ENCODE results near the gene CD46. TPM values are rescaled to one million over a fixed set of nuclear protein-coding genes. Genes with fewer than 3 reads are reported as not detected.
"Not testable (repeated sequence)": the region's sequence is repeated elsewhere in the genome, so short reads cannot be mapped to it uniquely, and the experiment has no call there.

The CD46 gene
- total RNA-seq, 1 experiment from 2014 or later = 100 TPM

DNA sequence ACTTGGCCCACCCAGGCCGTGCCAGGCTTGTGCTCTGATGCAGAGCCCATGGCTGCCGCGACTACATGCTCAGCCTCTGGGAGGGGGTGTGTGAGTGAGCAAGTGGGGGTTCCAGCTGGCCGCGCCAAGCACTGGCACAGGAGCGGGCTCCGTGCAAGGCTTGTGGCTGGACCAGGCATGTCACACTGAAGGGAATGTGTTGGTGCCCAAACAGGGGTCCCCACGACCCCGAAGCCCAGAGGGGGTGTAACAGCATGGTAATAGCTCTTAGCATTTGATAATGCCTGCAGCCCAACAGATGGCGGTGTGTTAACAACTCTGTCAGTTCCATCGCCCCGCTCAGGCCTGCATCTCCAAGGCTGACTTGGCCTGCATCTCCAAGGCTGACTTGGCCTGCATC, 38.3 kb upstream of the CD46 start (continued):
- TF ChIP-seq, protein P1, sequence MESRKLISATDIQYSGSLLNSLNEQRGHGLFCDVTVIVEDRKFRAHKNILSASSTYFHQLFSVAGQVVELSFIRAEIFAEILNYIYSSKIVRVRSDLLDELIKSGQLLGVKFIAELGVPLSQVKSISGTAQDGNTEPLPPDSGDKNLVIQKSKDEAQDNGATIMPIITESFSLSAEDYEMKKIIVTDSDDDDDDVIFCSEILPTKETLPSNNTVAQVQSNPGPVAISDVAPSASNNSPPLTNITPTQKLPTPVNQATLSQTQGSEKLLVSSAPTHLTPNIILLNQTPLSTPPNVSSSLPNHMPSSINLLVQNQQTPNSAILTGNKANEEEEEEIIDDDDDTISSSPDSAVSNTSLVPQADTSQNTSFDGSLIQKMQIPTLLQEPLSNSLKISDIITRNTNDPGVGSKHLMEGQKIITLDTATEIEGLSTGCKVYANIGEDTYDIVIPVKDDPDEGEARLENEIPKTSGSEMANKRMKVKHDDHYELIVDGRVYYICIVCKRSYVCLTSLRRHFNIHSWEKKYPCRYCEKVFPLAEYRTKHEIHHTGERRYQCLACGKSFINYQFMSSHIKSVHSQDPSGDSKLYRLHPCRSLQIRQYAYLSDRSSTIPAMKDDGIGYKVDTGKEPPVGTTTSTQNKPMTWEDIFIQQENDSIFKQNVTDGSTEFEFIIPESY (IDR thresholded peaks at IDR 0.05; ENCODE audit: extremely low read depth, insufficient replicate concordance, low read length) = no peak
- no peak for TF ChIP-seq EZH2 (IDR thresholded peaks at IDR 0.05)

DNA sequence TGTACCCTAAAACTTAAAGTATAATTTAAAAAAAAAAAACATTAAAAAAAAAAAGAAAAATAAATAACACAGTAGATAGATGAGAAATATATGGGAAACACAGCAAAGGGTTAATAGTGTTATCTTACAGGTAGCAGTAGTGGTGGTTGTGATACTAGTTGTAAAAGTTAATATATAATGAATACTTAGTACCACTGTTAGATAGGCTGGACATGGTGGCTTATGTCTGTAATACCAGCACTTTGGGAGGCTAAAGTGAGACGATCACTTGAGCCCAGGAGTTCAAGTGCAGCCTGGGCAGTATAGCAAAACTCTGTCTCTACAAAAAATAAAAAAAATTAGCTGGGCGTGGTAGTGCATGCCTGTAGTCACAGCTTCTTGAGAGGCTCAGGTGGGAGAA, 32.6 kb upstream of the CD46 start:
- TF ChIP-seq, protein P2, sequence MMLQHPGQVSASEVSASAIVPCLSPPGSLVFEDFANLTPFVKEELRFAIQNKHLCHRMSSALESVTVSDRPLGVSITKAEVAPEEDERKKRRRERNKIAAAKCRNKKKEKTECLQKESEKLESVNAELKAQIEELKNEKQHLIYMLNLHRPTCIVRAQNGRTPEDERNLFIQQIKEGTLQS (IDR thresholded peaks at IDR 0.05) = no peak
- no peak for TF ChIP-seq EGR1 (IDR thresholded peaks at IDR 0.05; ENCODE audit: low read depth)
- TF ChIP-seq, protein P3, sequence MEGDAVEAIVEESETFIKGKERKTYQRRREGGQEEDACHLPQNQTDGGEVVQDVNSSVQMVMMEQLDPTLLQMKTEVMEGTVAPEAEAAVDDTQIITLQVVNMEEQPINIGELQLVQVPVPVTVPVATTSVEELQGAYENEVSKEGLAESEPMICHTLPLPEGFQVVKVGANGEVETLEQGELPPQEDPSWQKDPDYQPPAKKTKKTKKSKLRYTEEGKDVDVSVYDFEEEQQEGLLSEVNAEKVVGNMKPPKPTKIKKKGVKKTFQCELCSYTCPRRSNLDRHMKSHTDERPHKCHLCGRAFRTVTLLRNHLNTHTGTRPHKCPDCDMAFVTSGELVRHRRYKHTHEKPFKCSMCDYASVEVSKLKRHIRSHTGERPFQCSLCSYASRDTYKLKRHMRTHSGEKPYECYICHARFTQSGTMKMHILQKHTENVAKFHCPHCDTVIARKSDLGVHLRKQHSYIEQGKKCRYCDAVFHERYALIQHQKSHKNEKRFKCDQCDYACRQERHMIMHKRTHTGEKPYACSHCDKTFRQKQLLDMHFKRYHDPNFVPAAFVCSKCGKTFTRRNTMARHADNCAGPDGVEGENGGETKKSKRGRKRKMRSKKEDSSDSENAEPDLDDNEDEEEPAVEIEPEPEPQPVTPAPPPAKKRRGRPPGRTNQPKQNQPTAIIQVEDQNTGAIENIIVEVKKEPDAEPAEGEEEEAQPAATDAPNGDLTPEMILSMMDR (IDR thresholded peaks at IDR 0.05 in 2 of 3, conservative IDR thresholded peaks at IDR 0.05 in 1 of 3; ENCODE audit: borderline replicate concordance in 1 of 3, insufficient read depth in 1 of 3, low read depth in 2 of 3, low read length in 2 of 3) = no peak
- no peak for TF ChIP-seq POLR2AphosphoS5 (IDR thresholded peaks at IDR 0.05; ENCODE audit: low read depth, low read length)
- TF ChIP-seq, protein P4, sequence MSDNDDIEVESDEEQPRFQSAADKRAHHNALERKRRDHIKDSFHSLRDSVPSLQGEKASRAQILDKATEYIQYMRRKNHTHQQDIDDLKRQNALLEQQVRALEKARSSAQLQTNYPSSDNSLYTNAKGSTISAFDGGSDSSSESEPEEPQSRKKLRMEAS (IDR thresholded peaks at IDR 0.05) = no peak
- no peak for TF ChIP-seq ZNF274 (IDR thresholded peaks at IDR 0.05; ENCODE audit: low read depth, low read length)
- TF ChIP-seq EZH2 (IDR thresholded peaks at IDR 0.05) = no peak
- TF ChIP-seq SIN3A (IDR thresholded peaks at IDR 0.05; ENCODE audit: low read depth) = no peak
- no peak for TF ChIP-seq CBX3 (IDR thresholded peaks at IDR 0.05; ENCODE audit: low read depth)
- no peak for TF ChIP-seq JUND (IDR thresholded peaks at IDR 0.05)
- TF ChIP-seq ZFX (IDR thresholded peaks at IDR 0.05) = no peak
- TF ChIP-seq FOSL1 (IDR thresholded peaks at IDR 0.05; ENCODE audit: low read depth) = no peak
- no peak for TF ChIP-seq POLR2A (IDR thresholded peaks at IDR 0.05; ENCODE audit: borderline replicate concordance, extremely low read depth, insufficient read depth, insufficient read length)
- DNase-seq (ENCODE audit: low read depth, low spot score) = no peak
- Histone ChIP-seq H4K20me1 (ENCODE audit: insufficient read depth) (no peaks in the 10 kb centered on the region), H3K4me2 (ENCODE audit: low read length) (no peak overlapping the region), H3K4me3 (replicated peaks in 1 of 2; ENCODE audit: low read depth in 1 of 2, low read length in 2 of 2) (no peak overlapping the region), H3K9ac (ENCODE audit: low read length) (no peak overlapping the region), H3K9me3 (ENCODE audit: control insufficient read depth in 1 of 2, insufficient read depth in 1 of 2, low read depth in 1 of 2, low read length in 2 of 2) (no peaks in the 10 kb centered on the region), H3K27ac (ENCODE audit: low read depth, low read length) (no peak overlapping the region), H3K27me3 (ENCODE audit: insufficient read depth, low read length) (no peaks in the 10 kb centered on the region), H3K36me3 (ENCODE audit: control insufficient read depth in 1 of 2, insufficient read depth in 2 of 2, low read length in 2 of 2) (no peaks in the 10 kb centered on the region), H3K9me2 (ENCODE audit: insufficient read depth) (no peaks in the 10 kb centered on the region), H3K4me1 (ENCODE audit: control insufficient read depth in 1 of 2, insufficient read depth in 2 of 2, low read length in 2 of 2) (no peaks in the 10 kb centered on the region), H3K79me2 (ENCODE audit: insufficient read depth, low read length) (no peaks in the 10 kb centered on the region), H2AFZ (ENCODE audit: low read depth, low read length, poor library complexity, severe bottlenecking) (no peak overlapping the region)
- CTCF ChIA-PET = no interaction called here
- POLR2A ChIA-PET = no interaction called here
- RAD21 ChIA-PET (ENCODE audit: low non-redundant PET in 1 of 2, low total read pairs in 2 of 2, uncharacterized antibody in 2 of 2, unreplicated experiment in 2 of 2) = no interaction called here
- intact Hi-C loops (cut with micrococcal nuclease) = no loop called here
- BruUV-seq (replicated peaks) = no TSS peak
- no peak for ATAC-seq

DNA sequence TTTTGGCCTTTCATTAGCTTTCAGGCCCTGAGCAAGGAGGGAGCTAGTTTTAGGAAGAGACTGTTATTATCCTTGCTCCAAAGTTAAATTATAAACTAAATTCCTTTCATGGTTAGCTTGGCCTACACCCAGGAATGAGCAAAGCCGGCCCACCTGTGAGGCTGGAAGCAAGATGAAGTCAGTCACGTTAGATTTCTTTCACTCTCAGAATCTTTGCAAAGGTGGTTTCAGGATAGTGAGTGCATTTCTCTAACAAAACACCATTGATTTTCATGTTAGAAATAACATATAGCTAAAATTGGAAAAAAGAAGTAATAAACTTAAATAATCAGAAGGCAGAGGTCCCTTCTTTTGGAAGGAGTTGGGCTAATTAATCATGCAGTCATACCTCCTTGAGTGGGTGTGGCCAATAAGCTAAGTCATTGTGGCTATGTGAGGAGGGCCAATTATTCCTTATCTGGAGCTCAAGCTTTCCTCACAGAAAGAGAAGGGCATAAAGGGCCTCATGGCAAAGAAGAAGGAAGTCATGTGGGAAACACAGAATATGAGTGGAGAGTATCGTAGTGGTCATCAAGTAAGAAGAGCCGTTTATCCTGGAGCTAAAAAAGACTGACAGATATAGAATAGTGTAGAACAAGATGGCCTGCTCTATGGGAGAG, 23.5 kb upstream of the CD46 start:
- H3K9me2 ChIP-seq (ENCODE audit: insufficient read depth); H3K4me1 ChIP-seq (ENCODE audit: control insufficient read depth in 1 of 2, insufficient read depth in 2 of 2, low read length in 2 of 2); BruUV-seq (replicated peaks); H3K79me2 ChIP-seq (ENCODE audit: insufficient read depth, low read length); H3K4me2 ChIP-seq (ENCODE audit: low read length); H3K36me3 ChIP-seq (ENCODE audit: control insufficient read depth in 1 of 2, insufficient read depth in 2 of 2, low read length in 2 of 2); DNase-seq (ENCODE audit: low read depth, low spot score); H3K9ac ChIP-seq (ENCODE audit: low read length); H3K9me3 ChIP-seq (ENCODE audit: control insufficient read depth in 1 of 2, insufficient read depth in 1 of 2, low read depth in 1 of 2, low read length in 2 of 2); ATAC-seq; H2AFZ ChIP-seq (ENCODE audit: low read depth, low read length, poor library complexity, severe bottlenecking); H3K27ac ChIP-seq (ENCODE audit: low read depth, low read length); H4K20me1 ChIP-seq (ENCODE audit: insufficient read depth); H3K4me3 ChIP-seq (replicated peaks in 1 of 2; ENCODE audit: low read depth in 1 of 2, low read length in 2 of 2); H3K27me3 ChIP-seq (ENCODE audit: insufficient read depth, low read length); RAD21 ChIA-PET (ENCODE audit: low non-redundant PET in 1 of 2, low total read pairs in 2 of 2, uncharacterized antibody in 2 of 2, unreplicated experiment in 2 of 2); intact Hi-C loops (cut with micrococcal nuclease): not testable (repeated sequence)
- ChIA-PET POLR2A (interaction anchor here (0.7 kb wide), 1 partner anchor 17 kb away, joined by 3 read pairs; no protein-coding TSS in a partner anchor), CTCF (interaction anchor here (1.0 kb wide), 1 partner anchor 69 kb away, joined by 3 read pairs; no protein-coding TSS in a partner anchor)

Measured in HCT116 (cell line).